22Rv1 (cell line): ENCODE results near the gene DCDC2C.

Experiments
- H3K27ac ChIP-seq: fragments of 450-650 bp; 2 replicates; pipeline ENCODE4 v1.5.1; 2017
- ZFX ChIP-seq: fragments of 450-650 bp; IDR thresholded peaks from 2 replicates; pipeline ENCODE4 v1.6.1; 2017; ENCODE audit warnings: antibody characterized with exemption, borderline replicate concordance
- TF ChIP-seq, protein P1 (sequence below): fragments of 450-650 bp; IDR thresholded peaks from 2 replicates; pipeline ENCODE4 v1.5.1; 2017; ENCODE audit warnings: mild to moderate bottlenecking

The DCDC2C gene

GRCh38 chr2:3704692-3705091, 1.3 kb downstream of the DCDC2C start:
- TF ChIP-seq, protein P1, sequence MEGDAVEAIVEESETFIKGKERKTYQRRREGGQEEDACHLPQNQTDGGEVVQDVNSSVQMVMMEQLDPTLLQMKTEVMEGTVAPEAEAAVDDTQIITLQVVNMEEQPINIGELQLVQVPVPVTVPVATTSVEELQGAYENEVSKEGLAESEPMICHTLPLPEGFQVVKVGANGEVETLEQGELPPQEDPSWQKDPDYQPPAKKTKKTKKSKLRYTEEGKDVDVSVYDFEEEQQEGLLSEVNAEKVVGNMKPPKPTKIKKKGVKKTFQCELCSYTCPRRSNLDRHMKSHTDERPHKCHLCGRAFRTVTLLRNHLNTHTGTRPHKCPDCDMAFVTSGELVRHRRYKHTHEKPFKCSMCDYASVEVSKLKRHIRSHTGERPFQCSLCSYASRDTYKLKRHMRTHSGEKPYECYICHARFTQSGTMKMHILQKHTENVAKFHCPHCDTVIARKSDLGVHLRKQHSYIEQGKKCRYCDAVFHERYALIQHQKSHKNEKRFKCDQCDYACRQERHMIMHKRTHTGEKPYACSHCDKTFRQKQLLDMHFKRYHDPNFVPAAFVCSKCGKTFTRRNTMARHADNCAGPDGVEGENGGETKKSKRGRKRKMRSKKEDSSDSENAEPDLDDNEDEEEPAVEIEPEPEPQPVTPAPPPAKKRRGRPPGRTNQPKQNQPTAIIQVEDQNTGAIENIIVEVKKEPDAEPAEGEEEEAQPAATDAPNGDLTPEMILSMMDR: no peak
- no peak for TF ChIP-seq ZFX
- H3K27ac ChIP-seq: no peak overlapping the region

- TF ChIP-seq, protein P1: no peak
- TF ChIP-seq ZFX: no peak
- no peak overlapping the region for H3K27ac ChIP-seq
Measured at GRCh38 chr2:3705782-3706181, 2.4 kb downstream of the DCDC2C start.

DNA sequence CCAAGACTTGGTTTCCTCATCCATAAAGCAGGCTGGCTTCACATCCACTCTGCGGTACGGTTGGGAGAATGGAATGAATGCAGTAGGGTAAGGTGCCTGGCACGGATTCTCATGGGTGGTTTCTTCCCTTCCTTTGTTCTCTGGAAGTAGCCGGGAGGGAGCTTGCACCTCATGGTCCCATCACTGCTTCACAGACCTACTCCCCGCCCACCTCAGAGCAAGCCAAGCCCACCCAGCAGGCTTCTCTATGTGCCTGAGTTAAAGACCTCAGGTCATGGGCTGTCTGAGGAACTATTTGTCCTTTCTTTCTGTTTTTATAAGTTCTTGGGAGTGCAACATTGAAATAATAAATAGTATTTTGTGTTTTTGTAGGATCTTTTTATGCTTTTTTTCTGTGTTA, 3.5 kb downstream of the DCDC2C start:
- no peak overlapping the region for H3K27ac ChIP-seq
- TF ChIP-seq, protein P1: no peak
- TF ChIP-seq ZFX: no peak

- TF ChIP-seq ZFX: no peak
- TF ChIP-seq, protein P1: no peak
- H3K27ac ChIP-seq: no peak overlapping the region
Measured at GRCh38 chr2:3708576-3708975, 5.2 kb downstream of the DCDC2C start.

GRCh38 chr2:3709225-3709624, 5.8 kb downstream of the DCDC2C start:
- H3K27ac ChIP-seq: no peak overlapping the region
- TF ChIP-seq, protein P1: no peak
- no peak for TF ChIP-seq ZFX

DNA sequence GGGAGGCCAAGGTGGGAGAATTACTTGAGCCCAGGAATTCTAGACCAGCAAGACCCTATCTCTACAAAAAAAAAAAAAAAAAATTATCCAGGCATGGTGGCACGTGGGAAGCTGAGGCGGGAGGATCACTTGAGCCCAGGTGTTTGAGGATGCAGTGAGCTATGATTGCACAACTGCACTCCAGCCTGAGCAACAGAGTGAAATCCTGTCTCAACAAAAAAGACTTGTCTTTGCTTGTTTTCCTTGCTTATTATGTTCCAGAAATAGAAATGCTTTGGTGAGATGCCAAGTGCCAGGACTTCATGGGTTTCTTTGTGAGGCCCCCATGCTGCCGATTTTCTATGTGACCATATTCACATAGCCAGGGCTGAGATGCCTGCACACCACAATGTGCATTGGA, 9.0 kb downstream of the DCDC2C start:
- H3K27ac ChIP-seq: no peak overlapping the region
- TF ChIP-seq, protein P1: no peak
- no peak for TF ChIP-seq ZFX

GRCh38 chr2:3712831-3713503, 9.6 kb downstream of the DCDC2C start:
- H3K27ac ChIP-seq: no peak overlapping the region
- TF ChIP-seq, protein P1: no peak
- TF ChIP-seq ZFX: no peak
